ENCODE measurements around the gene TEN1. TPM values are rescaled to one million over a fixed set of nuclear protein-coding genes. Genes with fewer than 3 reads are reported as not detected.

TEN1 gene
- total RNA-seq, 1 experiment from 2014 or later: 19.3 TPM

- H4K8ac ChIP-seq (replicated peaks; ENCODE audit: insufficient read length, low read depth, low read length): no peak overlapping the region
- no peak overlapping the region for H3K4me2 ChIP-seq (ENCODE audit: insufficient read depth, insufficient read length, low read length)
- no peaks in the 10 kb centered on the region for H3K27me3 Mint-ChIP-seq (ENCODE audit: low read depth)
- no peak overlapping the region for H2AK5ac ChIP-seq (ENCODE audit: insufficient read length, low read length)
- H3K23me2 ChIP-seq (ENCODE audit: insufficient read length, low read depth, low read length, poor library complexity, severe bottlenecking): no peaks in the 10 kb centered on the region
- no peak overlapping the region for H3T11ph ChIP-seq (ENCODE audit: low read length)
- H3K18ac ChIP-seq (ENCODE audit: insufficient read length, low read depth, low read length): no peak overlapping the region
- no peak overlapping the region for H3K56ac ChIP-seq (ENCODE audit: insufficient read length, low read depth, low read length)
- no peak for TF ChIP-seq CTCF (conservative IDR thresholded peaks at IDR 0.05)
- H3K79me1 ChIP-seq (ENCODE audit: insufficient read depth, low read depth, low read length, poor library complexity, severe bottlenecking): no peaks in the 10 kb centered on the region
- H4K5ac ChIP-seq (ENCODE audit: insufficient read length, low read depth, low read length): no peak overlapping the region
- H3K9me3 ChIP-seq (ENCODE audit: control insufficient read depth, low read depth, low read length): no peaks in the 10 kb centered on the region
- DNase-seq: no peak
- peaks cover 9 to 11% of the 10 kb centered on the region in 2 experiments; a peak in 3 of 4 replicates for H3K4me1 Mint-ChIP-seq
- H3K79me2 ChIP-seq (ENCODE audit: insufficient read depth, low read length): no peaks in the 10 kb centered on the region
- no peak overlapping the region for H3K14ac ChIP-seq (ENCODE audit: insufficient read depth, low read length)
- H3K4me1 ChIP-seq (ENCODE audit: insufficient read depth, low read length): no peaks in the 10 kb centered on the region
- H2BK120ac ChIP-seq (ENCODE audit: low read depth, low read length, poor library complexity, severe bottlenecking): no peak overlapping the region
- H2AFZ ChIP-seq (ENCODE audit: low read length): no peak overlapping the region
- no peaks in the 10 kb centered on the region for H4K20me1 ChIP-seq (ENCODE audit: control insufficient read depth, insufficient read depth, insufficient read length)
- no CpG with 5 or more reads among the region's 18 CpGs for WGBS (ENCODE audit: extremely low coverage, insufficient read length, low lambda C conversion rate)
- H2BK15ac ChIP-seq (ENCODE audit: low read depth, low read length): no peak overlapping the region
- no peak overlapping the region for H3K27ac ChIP-seq (ENCODE audit: insufficient read length, low read depth, low read length)
- H3K23ac ChIP-seq (ENCODE audit: insufficient read length, low read depth, low read length): no peak overlapping the region
- H3K9ac ChIP-seq (ENCODE audit: extremely low read depth, insufficient read length, low read length): no peak overlapping the region
- H3K27me3 ChIP-seq (ENCODE audit: insufficient read depth, low read length): no peaks in the 10 kb centered on the region
- no peaks in the 10 kb centered on the region for H3K9me3 Mint-ChIP-seq
- H3K36me3 Mint-ChIP-seq (ENCODE audit: insufficient read depth in 1 of 3, low read depth in 3 of 3): peaks cover 9 to 27% (median 14%) of the 10 kb centered on the region in 3 experiments; a peak in 6 of 7 replicates
- H3K27ac Mint-ChIP-seq: peak overlapping the region; percentile 24 to 61 (median 53)
- H2BK20ac ChIP-seq (ENCODE audit: low read depth, low read length, poor library complexity, severe bottlenecking): no peak overlapping the region
- no peak overlapping the region for H3K4me3 Mint-ChIP-seq
- no peak overlapping the region for H2BK12ac ChIP-seq (ENCODE audit: insufficient read length, low read depth, low read length)
- no peak overlapping the region for H3K4ac ChIP-seq (ENCODE audit: low read depth, low read length)
- H2BK5ac ChIP-seq (ENCODE audit: insufficient read length, low read length): no peak overlapping the region
- H4K91ac ChIP-seq (ENCODE audit: insufficient read length, low read depth, low read length): no peak overlapping the region
Observed at GRCh38 chr17:75996665-75997590, 17.9 kb downstream of the TEN1 start.

Measured in H9 (cell line).